22Rv1 (cell line): ENCODE measurements around the gene AKNA.

Experiments
- H3K27ac ChIP-seq: fragments of 450-650 bp; 2 replicates; pipeline ENCODE4 v1.5.1; 2017
- CTCF ChIP-seq: fragments of 450-650 bp; IDR thresholded peaks from 2 replicates; pipeline ENCODE4 v1.5.1; 2017; ENCODE audit warnings: mild to moderate bottlenecking
- ZFX ChIP-seq: fragments of 450-650 bp; IDR thresholded peaks from 2 replicates; pipeline ENCODE4 v1.6.1; 2017; ENCODE audit warnings: antibody characterized with exemption, borderline replicate concordance

The AKNA gene

GRCh38 chr9:114342755-114343440, 44.9 kb downstream of the AKNA start:
- TF ChIP-seq CTCF (no peak), ZFX (no peak)
- H3K27ac ChIP-seq: no peak overlapping the region

GRCh38 chr9:114341991-114342390, 45.8 kb downstream of the AKNA start:
- H3K27ac ChIP-seq: no peak overlapping the region
- TF ChIP-seq ZFX: no peak
- no peak for TF ChIP-seq CTCF

GRCh38 chr9:114341152-114341830, 46.5 kb downstream of the AKNA start:
- no peak for TF ChIP-seq ZFX
- TF ChIP-seq CTCF: no peak
- H3K27ac ChIP-seq: no peak overlapping the region

- H3K27ac ChIP-seq: no peak overlapping the region
Measured at GRCh38 chr9:114339130-114339908, 48.5 kb downstream of the AKNA start.

GRCh38 chr9:114338187-114338586, 49.6 kb downstream of the AKNA start:
- H3K27ac ChIP-seq: no peak overlapping the region
- TF ChIP-seq ZFX (no peak), CTCF (no peak)

More at GRCh38 chr9:114339130-114339908, 48.5 kb downstream of the AKNA start:
- TF ChIP-seq CTCF (peak; percentile 92), ZFX (no peak)

- H3K27ac ChIP-seq: no peak overlapping the region
- TF ChIP-seq CTCF (no peak), ZFX (no peak)
Measured at GRCh38 chr9:114336699-114337395, 50.9 kb downstream of the AKNA start.
